Stimulated activated CD8-positive, alpha-beta memory T cell treated with anti-CD3 and anti-CD28 coated beads, Interleukin-15, amount 100 ng/mL, for 24 hours (primary cell): Measurements from ENCODE around the gene GPATCH8.
"Not testable (repeated sequence)": the region's sequence is repeated elsewhere in the genome, so short reads cannot be mapped to it uniquely, and the experiment has no call there.

Experiments
- DNase-seq: peaks from one replicate; pipeline ENCODE4 v3.0.0-alpha.2; 2020; ENCODE audit warnings: low read depth

GPATCH8 gene

GRCh38 chr17:44396946-44397345 is 106.3 kb downstream of the GPATCH8 start:
- no peak for DNase-seq

- no peak for DNase-seq
Measured at GRCh38 chr17:44394833-44395232, 108.4 kb downstream of the GPATCH8 start.

DNA sequence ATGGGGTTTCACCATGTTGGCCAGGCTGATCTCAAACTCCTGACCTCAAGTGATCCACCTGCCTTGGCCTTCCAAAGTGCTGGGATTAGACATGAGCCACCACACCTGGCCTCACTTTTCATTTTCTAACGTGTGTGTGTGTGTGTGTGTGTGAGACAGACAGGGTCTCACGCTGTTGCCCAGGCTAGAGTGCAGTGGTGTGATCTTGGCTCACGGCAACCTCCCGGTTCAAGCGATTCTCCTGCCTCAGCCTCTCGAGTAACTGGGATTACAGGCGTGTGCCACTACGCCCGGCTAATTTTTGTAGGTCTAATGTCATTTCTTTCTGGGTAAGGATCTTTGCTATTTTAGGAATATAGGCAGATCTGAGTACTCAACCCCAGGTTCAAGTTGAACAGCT is 109.1 kb downstream of the GPATCH8 start:
- not testable (repeated sequence) for DNase-seq

DNA sequence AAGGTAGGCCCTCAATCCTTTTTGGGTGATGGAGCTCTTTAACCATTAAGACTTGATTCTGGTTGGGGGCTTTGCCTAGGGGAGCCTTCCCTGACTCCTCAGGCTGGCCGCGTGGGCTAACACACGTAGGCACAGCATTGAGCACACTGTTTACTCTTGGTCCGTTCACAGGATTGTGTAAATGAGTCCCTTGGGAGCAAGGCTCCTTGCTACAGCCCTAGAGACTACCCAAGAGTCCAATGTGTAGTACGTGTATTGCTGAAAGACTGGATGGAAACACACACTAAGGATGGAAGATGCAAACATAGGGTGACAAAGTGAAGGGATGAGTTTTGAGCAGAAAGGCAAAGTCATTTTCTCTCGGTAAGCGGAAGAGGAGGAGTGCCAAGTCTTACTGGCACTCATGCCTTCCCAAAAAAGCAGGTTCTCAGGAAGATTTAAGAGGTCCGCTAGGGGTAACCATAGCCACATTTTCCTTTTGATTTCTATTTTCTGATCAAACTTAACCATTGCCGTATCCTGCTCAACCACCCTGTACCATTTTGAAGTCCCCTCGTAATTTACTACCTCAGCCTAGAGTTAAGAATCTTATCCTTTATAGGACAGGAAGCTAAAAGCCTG is 112.8 kb downstream of the GPATCH8 start:
- no peak for DNase-seq

DNA sequence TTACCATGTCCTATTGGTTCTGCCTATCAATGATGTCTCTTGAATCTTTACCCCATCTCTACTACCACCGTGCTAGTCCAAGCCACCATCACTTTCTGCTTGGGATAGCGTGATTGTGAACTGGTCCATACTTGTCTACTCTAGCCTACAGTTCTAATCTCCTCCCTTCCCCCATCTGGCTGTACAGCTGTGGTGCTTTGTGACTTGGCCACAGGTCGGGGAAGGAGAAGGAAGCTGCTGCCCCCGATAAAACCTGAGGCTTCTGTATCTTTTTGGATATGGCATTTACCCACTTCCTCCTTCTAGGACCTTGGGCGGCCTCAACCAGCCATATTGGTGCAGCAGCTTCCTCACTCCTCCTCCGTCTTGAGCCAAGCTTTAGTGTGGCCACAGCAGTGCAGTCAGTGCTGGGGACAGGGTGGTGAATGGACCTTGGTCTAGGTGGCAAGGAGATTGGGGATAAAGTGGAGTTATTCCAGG is 113.4 kb downstream of the GPATCH8 start:
- no peak for DNase-seq

DNA sequence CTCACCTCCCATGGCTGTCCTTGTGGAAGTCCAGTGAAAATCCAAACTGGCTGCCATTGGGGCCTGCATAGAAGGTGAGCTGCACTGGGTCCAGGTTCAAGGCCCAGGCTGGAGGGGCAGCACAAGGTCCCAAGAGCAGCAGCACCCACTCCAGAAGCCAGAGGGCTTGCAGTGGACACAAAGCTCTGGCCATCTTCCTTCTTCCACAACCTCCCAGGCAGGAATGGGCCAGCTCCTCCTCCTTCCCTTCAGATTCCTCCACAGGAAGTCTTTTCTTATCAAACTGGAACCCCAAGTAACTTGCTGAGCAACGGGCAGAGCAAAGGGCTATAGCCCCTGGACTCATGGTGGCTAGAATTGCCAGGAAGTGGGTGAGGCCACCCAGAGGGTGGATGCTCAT is 113.9 kb downstream of the GPATCH8 start, which contains the start of gene ITGA2B:
TSS of gene ITGA2B (minus strand) at position 369 of the 400 bp plus-strand sequence. CDS start at position 193, 176 bp downstream.
- DNase-seq: no peak

DNA sequence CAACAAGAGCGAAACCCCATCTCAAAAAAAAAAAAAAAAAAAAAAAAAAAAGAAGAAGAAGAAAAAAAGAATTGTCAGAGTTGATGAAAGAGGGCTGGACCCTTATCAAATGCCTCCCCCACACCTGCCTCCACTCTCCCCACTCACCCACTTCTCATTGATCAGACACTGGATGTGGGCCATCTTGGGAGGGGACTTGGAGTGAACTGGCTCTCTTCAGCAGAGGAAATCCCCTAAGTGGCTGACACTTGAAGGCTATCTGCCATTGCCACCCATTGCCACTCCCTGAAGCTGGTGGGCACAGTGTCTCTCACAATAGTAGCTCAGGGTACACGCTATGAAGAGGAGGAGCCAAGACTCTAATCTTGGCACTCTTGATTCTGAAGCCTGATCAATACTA is 115.4 kb downstream of the GPATCH8 start:
- DNase-seq: no peak

DNA sequence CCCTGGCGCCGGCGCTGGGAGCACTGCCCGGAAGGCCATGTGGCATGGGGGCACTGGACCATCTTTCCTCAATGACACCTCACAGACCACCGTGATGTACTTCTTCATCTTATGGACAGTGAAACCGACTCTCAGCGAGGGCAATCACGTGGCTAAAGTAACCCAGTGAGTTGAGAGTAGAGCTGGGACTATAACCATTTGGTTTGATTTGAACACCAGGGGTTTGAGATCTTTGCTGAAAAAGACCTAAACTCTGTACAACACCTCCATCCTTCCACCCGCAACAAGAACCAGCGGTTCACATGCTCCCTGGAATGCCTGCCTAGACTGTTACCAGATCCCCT is 117.1 kb downstream of the GPATCH8 start:
- no peak for DNase-seq

DNA sequence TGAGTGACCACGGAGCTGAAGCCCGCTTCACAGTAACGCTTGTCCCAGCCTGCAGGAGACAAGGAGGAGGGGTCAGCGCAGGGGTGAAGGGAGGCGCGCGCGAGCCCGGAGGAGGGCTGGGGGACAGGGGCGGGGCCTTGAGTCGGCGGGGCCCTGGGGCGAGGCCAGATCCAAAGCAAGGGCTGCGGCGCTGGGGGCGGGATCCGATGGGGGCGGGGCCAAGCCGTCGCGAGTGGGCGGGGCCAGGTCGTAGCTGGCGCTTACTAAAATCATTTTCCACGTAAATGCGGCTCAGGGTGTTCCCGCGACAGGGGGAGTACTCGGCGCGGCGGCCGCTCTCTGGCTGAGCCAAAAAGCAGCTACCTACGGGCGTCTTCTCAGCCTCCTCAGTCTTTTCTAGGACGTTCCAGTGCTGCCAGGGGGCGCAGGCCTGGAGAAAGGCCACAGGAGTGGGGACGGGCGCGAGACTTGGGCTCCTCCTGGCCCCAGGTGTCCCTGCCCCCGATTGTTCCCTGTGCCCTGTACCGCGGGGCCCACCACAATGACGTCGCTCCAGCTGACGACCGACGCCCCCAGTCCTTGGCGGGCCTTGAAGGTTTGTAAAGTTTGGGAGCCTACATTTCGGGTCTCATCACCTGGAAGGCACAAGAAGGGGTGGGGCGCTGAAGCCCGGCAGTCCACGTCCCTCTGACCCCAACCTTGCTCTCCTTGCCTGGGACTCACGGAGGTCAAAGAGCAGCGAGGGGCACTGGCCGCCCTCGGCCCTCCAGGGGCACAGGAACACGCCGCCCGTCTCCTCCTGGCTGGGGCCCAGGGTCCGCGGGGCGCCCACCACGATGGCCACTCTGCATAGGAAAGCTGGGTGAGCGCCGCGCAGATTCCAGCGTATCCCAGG is 117.7 kb downstream of the GPATCH8 start:
- DNase-seq: peak; percentile 80

GRCh38 chr17:44384823-44385286 is 118.4 kb downstream of the GPATCH8 start:
- DNase-seq: no peak

DNA sequence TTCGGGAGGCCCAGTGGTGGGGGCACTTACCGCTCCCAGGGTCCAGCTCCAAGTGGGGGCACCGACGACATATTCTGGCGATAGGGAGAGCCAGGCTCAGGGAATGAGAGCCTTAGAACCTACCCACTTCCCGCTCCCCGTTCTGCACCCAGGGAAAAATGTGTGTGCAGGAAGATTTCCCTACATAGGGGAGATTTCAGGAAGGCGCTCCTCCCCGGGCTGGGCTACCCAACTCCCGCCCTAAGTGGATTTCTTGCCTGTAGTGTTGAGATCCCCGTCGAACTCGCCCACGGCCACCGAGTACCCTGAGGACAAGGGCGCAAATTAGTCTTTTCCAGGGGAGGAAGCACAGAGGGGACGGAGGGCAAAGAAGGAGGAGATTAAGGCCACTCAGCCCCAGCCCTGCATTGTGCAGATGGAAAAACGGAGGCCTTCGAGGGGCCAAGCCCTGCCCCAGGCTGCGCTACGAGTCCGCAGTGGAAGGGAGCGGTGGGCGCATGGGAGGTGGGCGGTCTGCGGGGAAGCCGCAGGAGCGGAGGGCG is 118.9 kb downstream of the GPATCH8 start:
- no peak for DNase-seq

GRCh38 chr17:44383861-44384260 is 119.3 kb downstream of the GPATCH8 start:
- DNase-seq: no peak

GRCh38 chr17:44383363-44383762 is 119.8 kb downstream of the GPATCH8 start:
- DNase-seq: no peak

- no peak for DNase-seq
Measured at GRCh38 chr17:44382917-44383316, 120.3 kb downstream of the GPATCH8 start.

GRCh38 chr17:44381810-44382305 is 121.3 kb downstream of the GPATCH8 start:
- no peak for DNase-seq

GRCh38 chr17:44380767-44381166 is 122.4 kb downstream of the GPATCH8 start:
- DNase-seq: no peak

DNA sequence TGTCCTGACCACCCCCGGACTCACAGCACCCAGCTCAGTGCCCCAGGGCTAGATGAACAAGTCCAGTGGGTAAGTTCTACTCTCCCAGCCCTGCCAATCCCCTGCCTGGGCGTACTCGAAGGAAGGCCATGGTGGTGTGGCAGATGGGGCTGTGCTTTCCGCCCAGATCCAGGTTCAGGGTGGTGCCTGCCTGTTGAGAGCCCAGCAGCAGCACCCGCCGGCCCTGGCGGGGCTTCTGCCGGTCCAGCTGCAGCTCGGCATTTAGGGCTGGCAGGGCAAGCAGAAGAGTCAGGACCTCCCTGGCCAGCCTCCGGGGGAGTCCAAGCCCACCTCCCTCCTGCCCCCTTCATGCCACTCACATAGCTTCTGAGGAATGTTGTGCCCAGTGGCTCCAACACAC is 123.3 kb downstream of the GPATCH8 start:
- no peak for DNase-seq

GRCh38 chr17:44378171-44378705 is 125.0 kb downstream of the GPATCH8 start:
- DNase-seq: no peak

DNA sequence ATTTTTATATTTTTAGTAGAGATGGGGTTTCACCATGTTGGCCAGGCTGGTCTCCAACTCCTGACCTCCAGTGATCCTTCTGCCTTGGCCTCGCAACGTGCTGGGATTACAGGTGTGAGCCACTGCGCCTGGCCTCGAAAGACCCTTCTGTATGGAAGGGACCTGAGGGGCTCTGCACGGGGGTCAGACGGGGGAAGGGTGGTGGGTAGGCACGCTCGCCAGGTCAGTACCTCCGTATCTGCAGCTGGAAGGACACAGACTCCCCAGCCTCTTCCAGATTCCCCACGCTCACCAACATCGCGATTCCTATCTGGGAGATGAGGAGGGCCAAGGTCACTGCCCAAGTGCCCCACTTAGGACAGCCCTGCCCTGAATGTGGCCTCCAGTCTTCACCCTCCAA is 126.4 kb downstream of the GPATCH8 start:
- DNase-seq: no peak

DNA sequence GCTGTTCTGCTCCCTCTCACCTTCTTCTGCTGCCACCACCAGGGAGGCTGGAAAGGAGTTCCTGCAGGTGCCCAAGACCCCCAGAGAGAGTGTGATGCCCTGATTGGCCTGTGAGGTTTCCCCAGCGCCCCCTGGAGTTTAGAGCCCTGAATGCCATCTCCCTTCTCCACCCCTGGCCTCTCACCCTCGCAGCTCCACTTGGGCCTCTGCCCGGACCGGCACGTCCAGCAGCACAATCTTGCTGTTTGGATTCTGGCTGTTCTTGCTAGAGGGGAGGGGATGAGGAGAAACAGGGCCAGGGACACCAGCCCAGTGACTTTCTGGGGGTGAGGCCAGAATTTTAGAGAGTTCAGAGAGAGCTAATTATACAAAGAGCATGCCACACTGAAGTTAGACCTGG is 127.1 kb downstream of the GPATCH8 start:
- no peak for DNase-seq

GRCh38 chr17:44375196-44376017 is 127.8 kb downstream of the GPATCH8 start:
- no peak for DNase-seq
